ENCODE data around the gene CCDC47.

The CCDC47 gene

DNA sequence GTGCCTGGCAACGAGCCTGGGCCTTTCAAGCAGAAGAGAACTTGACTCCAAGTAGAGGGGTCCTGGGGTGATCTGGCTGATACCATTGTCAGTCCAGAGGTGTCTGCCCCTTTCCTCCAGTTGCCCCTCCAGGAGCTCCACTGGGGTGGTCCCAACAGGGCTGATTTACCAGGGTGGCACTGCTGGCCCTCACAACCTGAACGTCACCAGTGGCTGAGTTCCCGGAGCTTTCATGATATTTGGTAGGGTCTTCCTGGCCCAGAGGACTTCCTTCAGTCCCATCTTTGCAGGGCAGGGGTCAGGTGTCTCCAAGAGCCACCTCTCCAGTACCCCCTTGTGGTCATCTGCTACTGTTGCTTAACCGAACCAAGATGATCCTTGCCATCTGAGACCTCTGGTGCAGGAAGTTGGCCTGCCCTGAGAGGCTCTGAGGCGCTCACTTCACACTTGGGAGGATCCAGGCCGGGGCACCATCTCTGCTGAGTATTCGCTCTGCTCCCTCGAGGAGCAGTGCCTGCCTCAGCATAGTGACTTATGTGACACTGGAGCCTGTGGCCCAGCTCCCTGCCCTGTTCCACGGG is 76.9 kb downstream of the CCDC47 start:
- peak; percentile 40 for DNase-seq

GRCh38 chr17:63695889-63696288 is 77.5 kb downstream of the CCDC47 start:
- DNase-seq: no peak

Data from stimulated activated CD4-positive, alpha-beta T cell treated with anti-CD3 and anti-CD28 coated beads, Interleukin-1b, Interleukin-23, amount 100 ng/mL, for 48 hours (primary cell).